Testis (tissue), 3 donors: ENCODE data around the gene SIK3. TPM values are rescaled to one million over a fixed set of nuclear protein-coding genes. Genes with fewer than 3 reads are reported as not detected.
A peak's percentile ranks its signal among the peaks of the same experiment; 100 is the strongest.

ENCODE experiments used
- DNase-seq: peaks from one replicate; pipeline ENCODE4 v3.0.0-alpha.2; 2019
- H3K27ac ChIP-seq, 2 donors: fragments of 200-600 bp; sonication (generic); one replicate each; pipeline ENCODE4 v1.5.1; 2019
- H3K27me3 ChIP-seq: fragments of 200-600 bp; sonication (generic); one replicate; pipeline ENCODE4 v1.5.1; 2019
- H3K36me3 ChIP-seq: fragments of 200-600 bp; sonication (generic); one replicate; pipeline ENCODE4 v1.5.1; 2017; ENCODE audit warnings: low read depth; ENCODE audit errors: missing control alignments
- H3K4me1 ChIP-seq: fragments of 200-600 bp; sonication (generic); one replicate; pipeline ENCODE4 v1.5.1; 2019
- H3K4me3 ChIP-seq, 2 donors: fragments of 200-600 bp; sonication (generic); one replicate each; pipeline ENCODE4 v1.5.1; 2017 to 2019
- H3K9me3 ChIP-seq: fragments of 200-600 bp; sonication (generic); one replicate; pipeline ENCODE4 v1.5.1; 2017
- CTCF ChIP-seq, 3 experiments: fragments of 450-650 bp in 2 of 3; fragments of 200-600 bp in 1 of 3; sonication (generic) in 1 of 3; IDR thresholded peaks; one replicate each; pipeline ENCODE4 v1.5.1; 2016 to 2019; ENCODE audit warnings: antibody characterized with exemption in 3 of 3, mild to moderate bottlenecking in 2 of 3, moderate library complexity in 1 of 3
- POLR2A ChIP-seq: fragments of 450-650 bp; IDR thresholded peaks from one replicate; pipeline ENCODE4 v1.6.1; 2017; ENCODE audit warnings: antibody characterized with exemption, mild to moderate bottlenecking, moderate library complexity
- WGBS, 2 donors: methylation state at CpG; one replicate each; pipeline ENCODE4 v1.1.5; 2018; 5-methylcytosine and 5-hydroxymethylcytosine counted together
- intact Hi-C: fragments of 100-400 bp; cut with DNase I; formaldehyde crosslinking; loops from one replicate; pipeline ENCODE4 v1.15.1; 2023; ENCODE audit warnings: low total_unique reads
- polyA plus RNA-seq: library from polyadenylated mRNA; stranded (reverse); fragments of 350-450 nt; fragmentation: Illumina TruSeq; extraction: RNeasy Lipid Tissue Mini Kit (QIAGEN cat#74804); gene quantifications from one replicate; pipeline ENCODE4 v1.2.3, GENCODE V29; 2014; ENCODE audit warnings: low read depth, low replicate concordance; ENCODE audit not compliant: insufficient read depth
- total RNA-seq, 2 donors: library from RNA; depleted of rRNA; stranded (reverse); fragments of >200 nt; gene quantifications; one replicate each; pipeline ENCODE4 v1.2.3, GENCODE V29; 2016

SIK3 gene
- total and polyA plus RNA-seq, 3 donors from 2014 or later, result 112 to 125 (median 123) TPM

DNA sequence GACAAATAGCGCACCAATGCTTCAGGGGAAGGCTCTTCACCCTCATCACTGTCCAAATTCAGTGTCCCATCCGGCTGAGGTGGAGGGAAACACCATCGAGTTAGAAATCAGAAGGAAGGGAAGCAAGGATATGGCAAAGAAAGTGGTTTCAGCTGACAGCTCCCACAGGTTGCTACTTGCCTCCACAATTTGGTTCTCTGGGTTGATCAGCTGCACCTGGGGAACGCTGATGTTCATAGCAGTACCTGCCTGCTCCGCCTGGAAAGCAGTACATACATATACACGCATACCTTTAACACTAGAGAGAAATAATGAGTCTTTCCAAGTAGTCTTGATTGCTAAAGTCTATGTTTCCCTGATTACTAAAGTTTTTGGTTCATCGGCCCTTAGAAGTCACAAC is 223.0 kb downstream of the SIK3 start:
- Histone ChIP-seq H3K36me3 (no peaks in the 10 kb centered on the region), H3K9me3 (no peaks in the 10 kb centered on the region), H3K4me1 (peaks cover 20% of the 10 kb centered on the region), H3K4me3 (no peak overlapping the region), H3K27ac (no peak overlapping the region), H3K27me3 (no peaks in the 10 kb centered on the region)
- TF ChIP-seq CTCF (IDR thresholded peaks at IDR 0.05) (no peak), POLR2A (no peak)
- 94 to 97% methylated on average over 7 of the region's 7 CpGs for WGBS, 2 donors
- intact Hi-C loops, result loop anchor here (10.0 kb wide), 1 partner anchor 230 kb away; no protein-coding TSS in a partner anchor
- DNase-seq, result no peak

DNA sequence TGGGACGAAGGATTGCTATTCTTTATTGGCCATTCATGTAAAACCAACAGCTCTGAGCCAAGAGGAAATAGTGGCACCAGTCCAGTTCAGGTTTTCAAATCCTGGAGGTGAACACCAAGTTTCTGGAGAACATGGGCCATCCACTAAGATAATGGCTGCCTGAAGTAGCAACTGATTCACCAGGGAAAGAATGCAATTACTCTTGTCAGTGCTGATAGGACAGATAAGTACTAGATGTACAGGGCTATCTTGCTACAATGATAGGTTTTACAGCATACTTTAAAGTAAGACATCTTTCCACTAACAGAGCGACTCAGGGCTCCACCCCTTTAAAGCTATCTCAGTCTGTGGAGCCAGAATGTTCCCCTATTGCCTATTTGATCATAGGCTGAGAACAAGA is 224.0 kb downstream of the SIK3 start:
- Histone ChIP-seq H3K36me3 (no peaks in the 10 kb centered on the region), H3K4me3 (no peak overlapping the region), H3K9me3 (no peaks in the 10 kb centered on the region), H3K27me3 (no peaks in the 10 kb centered on the region), H3K27ac (no peak overlapping the region), H3K4me1 (peaks cover 20% of the 10 kb centered on the region)
- 65 to 73% methylated on average over 2 of the region's 2 CpGs for WGBS, 2 donors
- no peak for TF ChIP-seq POLR2A
- TF ChIP-seq CTCF (IDR thresholded peaks at IDR 0.05), result no peak
- intact Hi-C loops, result loop anchor here (10.0 kb wide), 1 partner anchor 231 kb away; no protein-coding TSS in a partner anchor
- no peak for DNase-seq

- H3K36me3 ChIP-seq, result no peaks in the 10 kb centered on the region
- H3K4me3 ChIP-seq, result no peak overlapping the region
- H3K27me3 ChIP-seq, result no peaks in the 10 kb centered on the region
- DNase-seq, result no peak
- H3K4me1 ChIP-seq, result peaks cover 20% of the 10 kb centered on the region
- intact Hi-C loops, result loop anchor here (10.0 kb wide), 1 partner anchor 231 kb away; no protein-coding TSS in a partner anchor
- WGBS, 2 donors, result 82 to 96% methylated on average over 5 to 11 of the region's 11 CpGs
- TF ChIP-seq POLR2A (no peak), CTCF (IDR thresholded peaks at IDR 0.05) (no peak)
- peak overlapping the region in 1 of 2 donors; percentile 20 for H3K27ac ChIP-seq
- no peaks in the 10 kb centered on the region for H3K9me3 ChIP-seq
Measured at GRCh38 chr11:116873381-116873780, 224.8 kb downstream of the SIK3 start.

DNA sequence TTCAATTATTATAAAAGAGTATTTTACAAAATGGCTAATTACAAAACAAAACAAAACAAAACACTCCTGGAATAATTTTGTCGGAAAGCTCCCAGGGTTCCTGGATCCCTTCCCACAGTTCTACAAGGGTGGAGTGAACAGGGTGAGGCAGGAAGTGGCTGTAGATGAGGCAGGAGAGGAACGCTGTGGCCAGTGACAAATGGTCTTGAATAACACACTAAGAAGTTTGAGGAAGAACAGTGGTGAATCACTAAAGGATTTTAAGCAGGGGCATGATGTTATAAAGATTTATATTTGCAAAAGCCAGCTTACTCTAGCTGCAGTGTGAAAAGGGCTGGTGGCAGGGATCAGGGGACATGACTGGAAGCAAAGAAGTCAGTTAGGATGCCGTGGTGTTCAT is 227.0 kb downstream of the SIK3 start:
- 39 to 45% methylated on average over 3 of the region's 3 CpGs for WGBS, 2 donors
- no peaks in the 10 kb centered on the region for H3K36me3 ChIP-seq
- H3K27me3 ChIP-seq, result no peaks in the 10 kb centered on the region
- no peak overlapping the region for H3K4me3 ChIP-seq
- intact Hi-C loops, result loop anchor here (10.0 kb wide), 1 partner anchor 234 kb away; no protein-coding TSS in a partner anchor
- no peak for DNase-seq
- H3K4me1 ChIP-seq, result peaks cover 20% of the 10 kb centered on the region
- peak overlapping the region in 1 of 2 donors; percentile 3 for H3K27ac ChIP-seq
- TF ChIP-seq POLR2A (no peak), CTCF (IDR thresholded peaks at IDR 0.05) (no peak)
- H3K9me3 ChIP-seq, result no peaks in the 10 kb centered on the region

DNA sequence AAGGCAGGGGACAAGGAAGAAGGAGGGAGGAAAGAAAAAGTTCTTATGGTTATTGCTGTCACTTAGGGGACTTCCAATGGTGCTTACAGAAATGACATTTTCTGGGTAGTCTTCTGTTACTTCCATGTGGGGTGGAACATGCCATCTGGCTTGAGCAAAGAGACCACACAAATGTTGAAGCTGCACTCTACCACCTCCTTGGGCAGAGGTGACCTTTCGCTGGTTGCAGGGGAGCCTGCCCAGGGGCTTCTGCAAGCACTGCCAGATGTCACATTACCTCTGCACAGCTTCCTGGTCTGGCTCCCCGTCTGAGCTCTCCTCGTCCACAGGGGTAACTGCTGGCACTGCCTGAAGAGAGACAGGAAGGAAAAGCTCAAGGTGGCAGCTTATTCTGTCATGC is 228.2 kb downstream of the SIK3 start:
- intact Hi-C loops, result loop anchor here (10.0 kb wide), 1 partner anchor 235 kb away; no protein-coding TSS in a partner anchor
- DNase-seq, result no peak
- Histone ChIP-seq H3K27me3 (no peaks in the 10 kb centered on the region), H3K4me3 (no peak overlapping the region), H3K36me3 (no peaks in the 10 kb centered on the region), H3K4me1 (peaks cover 20% of the 10 kb centered on the region), H3K27ac (no peak overlapping the region), H3K9me3 (no peaks in the 10 kb centered on the region)
- TF ChIP-seq POLR2A, result no peak
- TF ChIP-seq CTCF (IDR thresholded peaks at IDR 0.05), result no peak
- WGBS, 2 donors, result 75 to 97% methylated on average over 3 of the region's 3 CpGs
